ENCODE results near the gene EHBP1L1. TPM values are rescaled to one million over a fixed set of nuclear protein-coding genes. Genes with fewer than 3 reads are reported as not detected.

The EHBP1L1 gene
- total RNA-seq, 1 donor from 2014 or later, result 26.1 TPM

GRCh38 chr11:65571420-65571819 is 4.4 kb upstream of the EHBP1L1 start:
- no peak for TF ChIP-seq CTCF (conservative IDR thresholded peaks at IDR 0.05; ENCODE audit: low read depth, low read length)
- DNase-seq (ENCODE audit: low read depth), result no peak
- peak overlapping the region; percentile 84 for H3K4me3 ChIP-seq (ENCODE audit: low read depth, low read length)

GRCh38 chr11:65571940-65572339 is 3.9 kb upstream of the EHBP1L1 start:
- H3K4me3 ChIP-seq (ENCODE audit: low read depth, low read length), result peak overlapping the region; percentile 84
- DNase-seq (ENCODE audit: low read depth), result no peak
- peak; percentile 67 for TF ChIP-seq CTCF (conservative IDR thresholded peaks at IDR 0.05; ENCODE audit: low read depth, low read length)

- peak within 1 kb of the TSS; percentile 84 for H3K4me3 ChIP-seq (ENCODE audit: low read depth, low read length)
- no peak for DNase-seq (ENCODE audit: low read depth)
- no peak for TF ChIP-seq CTCF (conservative IDR thresholded peaks at IDR 0.05; ENCODE audit: low read depth, low read length)
These were observed 3.3 kb upstream of the EHBP1L1 start, which contains the start of gene FAM89B for GRCh38 chr11:65572356-65573051. Gene FAM89B (plus strand): TSS chr11:65572538. CDS start chr11:65572670, 132 bp downstream.

DNA sequence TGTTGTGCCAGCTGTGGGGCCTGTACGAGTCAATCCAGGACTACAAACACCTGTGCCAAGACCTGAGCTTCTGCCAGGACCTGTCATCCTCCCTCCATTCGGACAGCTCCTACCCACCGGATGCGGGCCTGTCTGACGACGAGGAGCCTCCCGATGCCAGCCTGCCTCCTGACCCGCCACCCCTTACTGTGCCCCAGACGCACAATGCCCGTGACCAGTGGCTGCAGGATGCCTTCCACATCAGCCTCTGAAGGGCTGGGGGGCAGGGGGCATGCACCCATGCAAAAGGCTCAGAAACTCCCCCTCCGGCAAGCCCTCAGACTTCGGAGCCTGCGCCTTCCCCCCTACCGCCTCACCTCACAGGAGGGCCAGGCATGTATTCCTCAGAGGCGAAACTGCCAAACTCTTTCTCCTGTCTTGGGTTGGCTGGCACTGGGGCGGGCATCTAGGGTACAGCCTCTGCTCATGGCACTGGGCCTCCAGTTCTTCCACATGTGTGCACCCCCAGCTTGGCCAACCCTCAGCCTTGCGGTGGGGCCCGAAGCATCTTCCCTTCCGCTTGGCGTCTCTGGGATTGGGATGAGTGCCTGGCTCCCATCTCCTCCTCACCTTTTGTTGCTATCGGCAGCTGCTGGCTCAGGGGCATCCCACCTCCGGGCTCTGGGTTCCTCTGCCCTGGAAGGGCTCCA is 2.3 kb upstream of the EHBP1L1 start:
- no peak for TF ChIP-seq CTCF (conservative IDR thresholded peaks at IDR 0.05; ENCODE audit: low read depth, low read length)
- DNase-seq (ENCODE audit: low read depth), result no peak
- H3K4me3 ChIP-seq (ENCODE audit: low read depth, low read length), result peak overlapping the region; percentile 84

DNA sequence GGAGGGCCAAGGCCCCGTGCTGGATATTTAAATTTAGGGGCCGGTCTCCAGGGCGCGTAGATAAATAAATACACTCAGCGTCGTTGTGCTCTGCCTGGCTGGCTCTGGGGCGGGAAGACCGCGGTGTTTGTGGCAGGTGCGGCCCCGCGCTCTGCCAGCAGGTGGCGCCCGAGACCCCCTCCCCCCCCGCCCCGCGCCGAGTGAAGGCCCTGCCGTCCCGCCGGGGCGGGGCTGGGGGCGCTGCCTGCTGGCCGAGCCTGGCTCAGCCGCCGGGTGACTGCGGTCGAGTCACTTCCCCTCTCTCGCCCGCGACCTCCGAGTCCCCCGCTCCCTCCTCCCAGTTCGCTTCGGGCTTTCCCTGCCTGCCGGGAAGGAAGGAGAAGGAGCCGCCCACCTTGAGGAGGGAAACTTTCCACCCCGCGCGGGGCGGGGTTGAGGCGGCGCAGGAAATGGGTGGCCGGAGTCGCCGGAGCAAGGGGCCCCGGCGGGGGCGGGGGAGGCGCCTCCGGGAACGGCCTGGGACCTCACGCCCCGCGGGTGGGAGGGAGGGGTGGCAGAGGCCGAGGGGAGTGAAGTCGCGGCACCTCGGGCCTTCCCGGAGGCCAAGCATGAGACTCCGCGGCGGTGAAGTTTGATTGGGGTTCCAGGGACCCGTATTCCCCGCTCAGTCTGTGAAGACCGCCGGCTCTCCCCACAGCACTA is 1.6 kb upstream of the EHBP1L1 start:
- peak overlapping the region; percentile 84 for H3K4me3 ChIP-seq (ENCODE audit: low read depth, low read length)
- no peak for DNase-seq (ENCODE audit: low read depth)
- TF ChIP-seq CTCF (conservative IDR thresholded peaks at IDR 0.05; ENCODE audit: low read depth, low read length), result peak; percentile 56

GRCh38 chr11:65574811-65575567 is 864 bp upstream of the EHBP1L1 start:
- no peak for DNase-seq (ENCODE audit: low read depth)
- peak overlapping the region; percentile 47 for H3K4me3 ChIP-seq (ENCODE audit: low read depth, low read length)
- TF ChIP-seq CTCF (conservative IDR thresholded peaks at IDR 0.05; ENCODE audit: low read depth, low read length), result no peak

Measured in epithelial cell of proximal tubule (primary cell).